ENCODE results near the gene TVP23C. TPM values are rescaled to one million over a fixed set of nuclear protein-coding genes. Genes with fewer than 3 reads are reported as not detected.

The TVP23C gene
- total RNA-seq, 1 experiment from 2014 or later: 5.3 TPM

GRCh38 chr17:15496735-15497670 lies 66.3 kb downstream of the TVP23C start:
- DNase-seq (ENCODE audit: low spot score): no peak

DNA sequence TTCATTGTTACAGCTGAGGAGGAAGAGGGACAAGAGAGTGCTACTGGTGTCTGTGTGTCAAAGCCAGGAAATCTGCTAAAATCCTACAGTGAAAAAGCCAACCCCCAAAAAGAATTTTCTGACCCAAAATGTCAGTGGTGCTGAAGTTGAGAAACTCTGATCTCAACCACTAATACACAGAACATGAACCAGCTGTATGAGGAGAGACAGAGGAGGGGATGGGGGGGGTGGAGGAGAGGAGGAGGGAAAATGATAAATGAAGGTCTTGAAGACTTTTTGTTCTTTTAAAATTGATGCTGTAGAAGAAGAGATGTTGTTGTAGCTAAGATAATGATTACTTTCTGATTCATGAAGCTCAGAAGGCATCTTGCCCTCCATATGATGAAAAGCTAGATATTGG lies 68.5 kb downstream of the TVP23C start:
- no peak for DNase-seq (ENCODE audit: low spot score)

DNA sequence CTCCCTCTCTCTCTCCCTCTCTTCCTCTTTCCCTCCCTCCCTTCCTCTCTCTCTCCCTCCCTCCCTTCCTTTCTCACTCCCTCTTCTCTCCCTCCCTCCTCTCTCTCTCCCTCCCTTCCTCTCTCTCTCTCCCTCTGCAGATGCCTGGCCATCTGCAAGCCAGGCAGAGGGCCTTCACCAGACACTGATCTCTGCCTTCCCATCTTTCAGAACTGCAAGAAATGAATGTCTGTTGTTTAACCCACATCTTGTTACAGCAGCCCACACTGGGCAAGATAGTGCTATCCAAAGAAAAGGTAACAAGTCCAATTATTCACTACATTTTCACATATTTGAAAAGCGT lies 69.6 kb downstream of the TVP23C start:
- no peak for DNase-seq (ENCODE audit: low spot score)

GRCh38 chr17:15492791-15493692 lies 70.2 kb downstream of the TVP23C start:
- DNase-seq (ENCODE audit: low spot score): no peak

DNA sequence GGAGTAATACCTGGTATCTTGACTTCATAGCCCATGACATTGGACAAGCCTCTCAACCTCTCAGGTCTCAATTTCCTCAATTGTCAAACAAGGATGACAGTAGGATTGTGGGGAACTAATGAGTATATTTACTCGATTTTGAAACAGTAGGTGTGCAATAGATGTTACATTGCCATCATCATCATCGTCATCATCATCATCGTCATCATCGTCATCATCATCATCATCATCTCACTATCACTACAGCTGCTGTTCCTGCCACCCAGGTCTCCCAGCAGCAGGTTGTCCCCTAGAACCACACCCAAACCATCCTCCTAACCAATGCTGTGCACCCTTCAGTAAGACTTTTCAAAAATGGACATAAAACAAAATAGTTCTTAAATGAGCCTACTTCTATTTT lies 71.1 kb downstream of the TVP23C start:
- DNase-seq (ENCODE audit: low spot score): no peak

- peak; percentile 48 for DNase-seq (ENCODE audit: low spot score)
Observed at GRCh38 chr17:15490634-15491261, 72.5 kb downstream of the TVP23C start.

DNA sequence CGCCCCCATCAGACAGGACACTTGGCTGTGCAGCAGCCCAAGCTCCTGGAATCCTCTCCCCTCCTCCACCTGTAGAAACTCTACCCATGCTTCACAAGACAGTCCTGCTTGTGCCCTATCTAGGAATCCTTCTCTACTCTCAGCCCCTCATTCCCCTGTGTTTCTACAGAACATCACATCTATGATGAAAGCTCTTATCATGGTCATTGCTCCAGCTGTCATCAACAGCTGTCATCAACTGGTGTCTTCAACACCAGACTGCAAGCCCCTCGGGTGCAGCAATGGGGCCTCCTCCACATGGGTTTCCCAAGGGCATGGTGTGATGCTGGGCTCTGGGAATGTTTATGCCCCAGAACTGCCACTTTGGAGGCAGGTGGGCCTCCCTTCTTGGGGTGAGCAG lies 74.7 kb downstream of the TVP23C start:
- no peak for DNase-seq (ENCODE audit: low spot score)

DNA sequence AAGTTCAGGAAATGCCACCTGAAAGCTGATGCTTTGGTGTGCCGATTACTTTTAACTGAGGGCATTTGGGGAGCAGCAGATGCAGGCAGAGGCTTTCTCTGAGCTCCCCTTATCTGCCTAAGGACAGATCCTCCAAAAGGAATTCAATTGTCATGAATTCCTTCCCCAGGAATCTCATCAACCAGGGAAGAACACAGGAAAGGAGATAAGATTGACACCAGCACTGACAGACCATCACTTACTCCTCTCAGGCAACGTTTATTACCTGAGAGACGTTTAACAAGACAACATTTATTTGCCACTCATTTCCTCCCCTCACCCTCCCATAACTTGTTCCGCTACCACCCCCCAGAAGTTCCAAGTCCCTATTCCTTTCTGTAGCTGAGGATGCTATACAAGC lies 78.2 kb downstream of the TVP23C start:
- no peak for DNase-seq (ENCODE audit: low spot score)

DNA sequence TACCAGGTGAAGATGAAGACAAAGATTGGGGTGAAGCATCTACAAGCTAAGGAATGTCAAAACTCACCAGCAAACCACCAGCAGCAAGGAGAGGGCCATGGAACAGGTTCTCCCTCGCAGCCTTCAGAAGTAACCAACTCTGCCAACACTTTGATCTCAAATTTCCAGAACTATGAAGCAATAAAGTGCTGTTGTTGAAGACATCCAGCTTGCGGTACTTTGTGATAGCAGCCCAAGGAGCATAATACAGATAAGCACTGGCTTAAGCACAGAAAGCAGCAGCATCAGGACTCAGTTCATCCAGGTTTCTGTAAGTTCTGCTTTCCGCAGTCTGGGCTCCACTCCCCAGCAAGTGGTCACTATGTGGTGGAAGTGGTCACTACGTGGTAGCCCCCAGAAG lies 79.9 kb downstream of the TVP23C start:
- DNase-seq (ENCODE audit: low spot score): no peak

- DNase-seq (ENCODE audit: low spot score): no peak
Observed at GRCh38 chr17:15482476-15482875, 80.8 kb downstream of the TVP23C start.

GRCh38 chr17:15481481-15481880 lies 81.8 kb downstream of the TVP23C start:
- no peak for DNase-seq (ENCODE audit: low spot score)

GRCh38 chr17:15480204-15480603 lies 83.1 kb downstream of the TVP23C start:
- no peak for DNase-seq (ENCODE audit: low spot score)

GRCh38 chr17:15479703-15480102 lies 83.6 kb downstream of the TVP23C start:
- DNase-seq (ENCODE audit: low spot score): peak; percentile 61

DNA sequence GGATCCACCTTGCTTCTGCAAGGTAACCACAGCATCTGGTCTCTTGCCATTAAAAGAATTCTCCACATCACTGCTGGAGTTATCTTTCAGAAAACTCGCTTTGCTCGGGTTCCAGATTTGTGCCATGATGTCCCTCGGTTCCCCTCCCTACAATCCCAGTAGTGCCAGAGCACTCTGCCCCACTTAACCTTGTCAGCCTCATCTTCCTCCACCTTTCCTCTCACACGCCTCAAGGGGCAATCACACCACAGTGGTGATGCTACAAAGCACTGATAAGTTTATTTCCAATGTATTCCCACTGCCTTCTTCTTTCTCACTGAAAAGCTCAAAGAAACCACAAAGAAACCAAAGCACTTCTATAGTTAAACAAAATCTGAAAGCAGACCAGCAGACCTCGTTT lies 84.4 kb downstream of the TVP23C start:
- no peak for DNase-seq (ENCODE audit: low spot score)

- DNase-seq (ENCODE audit: low spot score): no peak
Observed at GRCh38 chr17:15475631-15476354, 87.5 kb downstream of the TVP23C start.

DNA sequence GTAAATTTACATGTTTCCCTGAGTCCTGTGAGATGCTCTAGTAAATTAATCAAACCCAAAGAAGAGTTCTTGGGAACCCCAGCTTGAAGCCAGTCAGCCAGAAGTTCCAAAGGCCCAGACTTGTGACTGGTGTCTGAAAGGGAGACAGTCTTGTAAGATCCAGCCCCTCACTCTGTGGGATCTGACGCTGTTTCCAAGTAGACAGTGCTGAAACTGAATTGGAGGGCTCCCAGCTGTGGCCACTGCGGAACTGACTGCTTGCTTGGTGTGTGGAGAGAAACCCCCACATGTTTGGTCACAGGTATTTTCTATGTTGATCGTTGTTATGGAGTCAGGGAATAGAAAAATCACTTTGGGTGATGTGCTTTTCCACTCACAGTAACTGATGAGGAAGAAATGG lies 90.4 kb downstream of the TVP23C start:
- no peak for DNase-seq (ENCODE audit: low spot score)

- DNase-seq (ENCODE audit: low spot score): no peak
Observed at GRCh38 chr17:15470536-15470935, 92.7 kb downstream of the TVP23C start.

GRCh38 chr17:15469260-15469659 lies 94.0 kb downstream of the TVP23C start:
- no peak for DNase-seq (ENCODE audit: low spot score)

- no peak for DNase-seq (ENCODE audit: low spot score)
Observed at GRCh38 chr17:15468126-15468525, 95.2 kb downstream of the TVP23C start.

- no peak for DNase-seq (ENCODE audit: low spot score)
Observed at GRCh38 chr17:15467592-15467991, 95.7 kb downstream of the TVP23C start, which contains the start of gene CDRT4. CDRT4 (minus strand) TSS chr17:15467621; CDS start chr17:15440238, 27,383 bp downstream.

- no peak for DNase-seq (ENCODE audit: low spot score)
Observed at GRCh38 chr17:15466131-15466530, 97.2 kb downstream of the TVP23C start.

Data from H4 (cell line).